GM21367 (cell line): ENCODE results near the gene ADAMTS16.

Experiments
- ATAC-seq: cut with Tn5 transposase; IDR thresholded peaks from one replicate; pipeline ENCODE4 v1.9.1; 2021; ENCODE audit not compliant: unreplicated experiment

ADAMTS16 gene

DNA sequence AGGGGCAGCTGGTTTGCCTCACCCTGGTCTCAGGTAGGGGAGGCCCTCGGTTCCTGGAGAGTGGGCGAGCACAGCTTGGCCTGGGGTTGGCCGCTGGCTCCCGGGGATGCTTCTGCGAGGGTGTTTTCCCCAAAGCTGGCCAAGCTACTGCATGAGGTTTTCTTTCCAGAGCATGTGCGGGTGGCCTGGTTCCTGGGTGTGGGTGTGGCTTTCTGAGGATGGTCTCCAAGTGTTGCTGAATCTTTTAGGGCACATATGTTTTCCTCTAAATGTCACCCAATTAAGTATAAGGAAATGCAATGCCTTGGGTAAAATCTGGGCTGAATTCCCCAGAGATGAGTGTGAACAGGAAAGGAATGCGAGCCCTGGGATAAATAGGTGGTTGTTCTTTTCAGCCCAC, 166.6 kb downstream of the ADAMTS16 start:
- ATAC-seq = no peak

DNA sequence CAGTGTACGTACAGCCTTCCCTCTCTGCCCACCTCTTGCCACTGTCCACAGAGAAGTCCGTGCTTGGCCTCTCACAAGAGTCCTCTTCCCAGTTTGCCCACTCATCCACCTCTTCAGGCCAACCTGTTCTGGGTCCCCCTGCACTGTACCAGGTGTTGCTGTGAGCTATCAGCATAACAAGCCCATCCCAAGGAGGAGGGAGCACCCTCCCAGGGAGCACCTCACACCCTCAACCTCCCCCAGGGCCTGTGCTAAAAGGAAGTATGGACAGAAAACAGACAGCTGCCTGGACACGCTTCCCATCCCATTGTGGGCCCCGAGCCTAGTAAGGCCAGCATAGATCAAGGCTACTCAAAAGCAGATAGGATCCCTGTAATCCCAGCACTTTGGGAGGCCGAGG, 168.2 kb downstream of the ADAMTS16 start:
- ATAC-seq = no peak

DNA sequence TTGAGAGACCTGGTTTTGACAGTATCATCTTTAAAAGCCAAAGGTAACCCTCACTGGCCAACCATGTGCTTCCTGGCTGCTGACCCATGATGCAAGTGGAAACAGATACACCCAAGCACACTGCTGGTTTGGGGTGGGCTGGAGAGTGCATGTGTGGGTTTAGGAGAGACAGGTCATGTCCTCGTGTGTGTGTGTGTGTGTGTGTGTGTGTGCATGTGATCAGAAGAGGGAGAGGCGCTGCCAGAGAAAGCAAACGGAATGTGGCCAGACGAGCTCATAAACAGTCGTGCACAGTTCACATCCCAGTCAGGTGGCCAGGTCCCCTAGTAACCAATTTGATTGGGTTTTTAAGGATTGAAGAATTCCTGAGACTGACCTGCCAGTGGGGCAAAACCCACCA, 169.5 kb downstream of the ADAMTS16 start:
- ATAC-seq = no peak

DNA sequence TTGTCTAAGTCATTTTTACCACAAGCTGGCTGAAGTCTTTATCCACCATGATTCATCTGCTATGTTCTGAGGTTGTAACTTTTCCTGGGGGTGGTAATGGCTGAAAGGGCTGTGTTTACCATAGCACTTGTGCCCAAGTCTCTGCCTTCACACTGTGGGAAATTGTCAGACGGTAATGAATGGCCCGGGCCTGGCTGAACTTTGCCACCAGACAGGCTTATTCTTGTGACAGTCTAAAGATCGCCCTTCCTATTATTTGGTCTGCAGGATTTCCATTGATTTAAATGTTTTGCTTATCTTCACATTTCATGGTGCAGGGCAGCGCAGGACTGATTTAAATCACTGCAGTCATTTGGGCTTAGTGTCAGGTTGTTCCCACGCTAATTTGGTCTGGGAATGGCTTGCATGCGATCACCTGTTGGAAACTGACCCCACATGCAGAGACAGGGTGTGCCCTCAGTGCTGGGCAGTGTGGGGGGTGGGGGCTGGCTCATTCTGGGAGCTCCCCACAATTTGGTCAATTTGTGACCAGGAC, 173.0 kb downstream of the ADAMTS16 start:
- no peak for ATAC-seq

DNA sequence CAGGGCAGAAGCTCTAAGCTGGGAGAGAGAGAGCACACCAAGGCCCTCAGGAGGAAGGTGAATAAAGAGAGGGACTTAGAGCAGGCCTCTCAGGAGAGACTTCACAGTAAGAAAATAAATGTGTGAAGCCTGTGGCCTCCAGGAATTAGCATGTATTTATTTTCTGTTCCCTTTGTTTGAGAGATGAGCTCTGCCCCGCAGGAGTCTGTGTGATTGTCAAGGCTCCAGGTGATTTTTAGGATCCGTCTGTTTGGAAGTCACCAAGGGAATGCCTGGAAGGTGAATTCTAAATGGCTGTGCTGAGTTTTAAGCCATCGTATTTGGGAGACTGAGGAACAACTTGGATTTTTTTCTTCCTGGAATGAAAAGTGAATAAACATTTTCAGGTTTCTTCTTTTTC, 174.0 kb downstream of the ADAMTS16 start:
- no peak for ATAC-seq

DNA sequence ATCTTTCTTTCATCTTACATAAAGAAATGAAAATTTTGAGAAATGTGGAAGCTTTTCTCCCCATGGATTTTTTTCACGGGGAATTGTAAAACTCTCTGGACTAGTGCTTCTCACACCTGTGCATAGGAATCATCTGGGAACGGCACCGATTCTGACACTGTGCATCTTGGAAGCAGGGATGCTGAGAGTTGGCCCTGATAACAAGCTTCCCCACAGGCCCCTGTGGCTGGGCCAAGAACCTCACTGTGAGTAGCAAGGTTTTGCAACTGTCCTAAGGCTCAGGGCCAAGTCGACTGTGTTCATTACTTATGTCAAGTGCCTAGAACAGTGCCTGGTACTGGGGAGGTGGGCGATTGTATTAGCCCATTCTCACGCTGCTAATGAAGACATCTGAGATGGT, 174.5 kb downstream of the ADAMTS16 start:
- no peak for ATAC-seq

DNA sequence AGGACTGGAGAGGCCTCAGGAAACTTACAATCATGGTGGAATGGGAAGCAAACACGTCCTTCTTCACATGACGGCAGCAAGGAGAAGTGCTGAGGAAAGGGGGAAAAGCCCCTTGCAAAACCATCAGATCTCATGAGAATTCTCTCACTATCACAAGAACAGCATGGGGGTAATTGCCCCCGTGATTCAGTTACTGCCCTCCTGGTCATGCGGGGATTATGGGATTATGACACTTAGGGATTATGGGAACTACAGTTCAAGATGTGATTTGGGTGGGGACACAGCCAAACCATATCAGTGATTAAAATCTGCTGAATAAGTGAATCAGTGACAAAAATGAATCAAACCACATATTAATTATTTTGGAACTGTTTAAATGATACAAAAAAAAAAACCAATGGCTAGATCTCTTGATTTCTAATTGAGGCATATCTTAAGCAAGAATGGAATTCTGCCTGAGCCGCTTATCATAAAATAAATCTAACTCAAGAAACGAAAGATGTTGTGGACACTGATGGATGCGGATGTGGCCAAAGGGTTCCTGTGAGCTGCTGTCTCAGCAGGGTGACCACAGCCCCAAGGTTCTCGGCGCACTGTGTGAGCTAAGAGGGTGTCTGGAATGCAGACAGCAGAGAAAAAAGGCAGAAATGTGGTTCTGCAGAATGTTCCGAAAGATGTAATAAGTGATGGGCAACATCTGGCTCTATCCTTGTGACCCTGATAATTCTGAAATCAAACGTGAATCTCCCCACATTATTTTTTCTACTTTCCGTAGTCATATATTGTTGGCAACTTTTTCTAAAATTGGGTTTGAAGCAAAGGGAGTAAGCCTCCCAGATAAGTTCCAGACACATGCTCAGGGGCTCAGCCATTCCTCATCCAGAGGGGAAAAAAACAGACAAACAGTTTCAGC, 175.2 kb downstream of the ADAMTS16 start:
- ATAC-seq = no peak

DNA sequence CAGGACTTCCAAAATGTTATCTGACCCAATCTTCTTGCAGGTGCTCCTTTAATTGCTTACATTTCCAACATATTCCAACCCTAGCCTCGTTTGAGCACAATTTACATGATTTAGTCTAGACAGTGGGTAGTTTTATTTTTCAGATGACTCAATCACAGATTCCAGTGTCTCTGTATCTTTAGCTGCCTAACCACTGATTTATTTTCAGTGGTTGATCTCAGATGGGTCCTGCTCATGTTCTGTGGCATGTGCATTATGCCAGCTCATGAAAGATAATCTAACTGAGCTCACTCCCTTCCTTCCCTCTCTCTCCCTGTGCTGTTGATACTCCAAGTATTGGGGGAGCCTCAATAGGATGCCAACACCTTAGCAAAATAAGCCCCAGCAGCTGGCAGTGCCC, 176.2 kb downstream of the ADAMTS16 start:
- ATAC-seq = no peak

DNA sequence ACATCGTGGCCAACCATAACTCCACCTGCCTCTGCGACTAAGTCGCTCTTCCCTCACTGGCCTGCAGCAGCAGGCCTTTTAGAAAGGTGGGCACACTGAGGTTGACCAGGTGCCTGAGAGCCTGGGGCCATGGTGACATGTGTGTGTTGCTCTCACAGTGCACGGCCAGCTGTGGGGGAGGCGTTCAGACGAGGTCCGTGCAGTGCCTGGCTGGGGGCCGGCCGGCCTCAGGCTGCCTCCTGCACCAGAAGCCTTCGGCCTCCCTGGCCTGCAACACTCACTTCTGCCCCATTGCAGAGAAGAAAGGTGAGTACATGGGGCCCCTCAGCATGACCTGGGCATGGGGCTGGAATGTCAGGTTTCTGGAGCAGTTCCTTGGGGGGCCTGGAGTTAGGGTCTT, 177.8 kb downstream of the ADAMTS16 start:
- no peak for ATAC-seq

DNA sequence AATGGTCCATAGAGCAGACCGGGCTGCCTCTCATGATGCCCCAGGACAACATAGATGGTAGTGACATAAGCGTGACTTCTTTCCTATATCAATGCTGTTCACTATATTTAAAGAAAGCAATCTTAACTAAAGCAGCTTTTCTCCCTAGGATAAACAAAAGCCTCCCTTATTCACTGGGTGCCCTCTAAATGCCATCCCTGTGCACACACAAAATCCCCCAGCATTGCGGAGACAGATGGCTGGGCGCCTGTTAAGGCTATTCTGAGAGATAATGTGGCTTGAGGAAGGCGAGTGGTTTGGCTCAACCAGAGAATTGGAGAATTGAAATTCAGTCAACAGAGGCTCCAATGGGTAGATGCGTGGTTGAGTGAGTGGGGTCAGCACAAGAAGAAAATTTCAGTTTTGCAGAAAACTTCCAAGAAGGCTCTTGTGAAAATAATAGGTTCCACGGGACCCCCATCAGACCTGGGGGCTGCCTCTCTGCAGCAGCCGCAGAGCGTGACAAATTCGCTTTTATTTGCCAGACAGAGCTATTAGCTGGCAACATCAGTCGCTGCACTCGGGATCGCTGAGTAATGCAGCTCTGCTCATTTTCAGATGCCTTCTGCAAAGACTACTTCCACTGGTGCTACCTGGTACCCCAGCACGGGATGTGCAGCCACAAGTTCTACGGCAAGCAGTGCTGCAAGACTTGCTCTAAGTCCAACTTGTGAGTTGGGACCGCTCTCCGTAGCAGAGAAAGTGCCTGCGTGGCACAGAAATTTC, 178.5 kb downstream of the ADAMTS16 start:
- no peak for ATAC-seq

DNA sequence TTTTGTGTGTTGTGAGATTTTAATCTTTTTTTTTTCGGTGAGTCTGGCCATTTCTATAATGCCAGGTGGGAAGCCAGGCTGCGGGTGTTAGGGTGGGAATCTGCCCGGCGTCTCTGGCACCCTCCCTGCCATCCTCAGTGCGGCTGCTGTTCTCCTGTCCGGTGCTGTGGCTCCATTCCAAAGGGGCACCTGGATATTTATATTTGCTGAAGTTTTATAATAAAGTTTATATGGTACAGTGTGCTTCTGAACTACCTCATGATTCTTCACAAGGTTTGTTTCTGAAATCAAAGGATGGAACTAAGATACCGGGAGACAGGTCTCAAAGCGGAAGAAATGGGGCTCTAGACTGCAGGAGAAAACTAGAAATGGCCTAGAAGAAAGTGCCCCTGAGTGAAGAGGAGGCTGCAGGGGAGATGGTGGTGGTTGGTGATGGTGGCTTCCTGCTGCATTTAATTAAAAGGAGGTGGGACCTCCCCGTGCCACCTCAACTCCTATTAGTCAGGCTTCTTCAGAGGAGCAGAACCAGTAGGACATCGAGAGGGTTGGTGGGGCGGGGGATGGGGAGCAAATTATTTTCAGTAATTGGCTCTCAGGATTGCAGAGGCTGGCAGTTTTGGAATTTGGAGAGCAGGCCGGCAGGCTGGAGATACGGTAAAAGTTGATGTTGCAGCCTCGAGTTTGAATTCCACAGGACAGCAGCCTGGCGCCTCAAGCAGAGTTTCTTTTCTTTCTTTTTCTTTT, 180.1 kb downstream of the ADAMTS16 start:
- ATAC-seq = no peak

DNA sequence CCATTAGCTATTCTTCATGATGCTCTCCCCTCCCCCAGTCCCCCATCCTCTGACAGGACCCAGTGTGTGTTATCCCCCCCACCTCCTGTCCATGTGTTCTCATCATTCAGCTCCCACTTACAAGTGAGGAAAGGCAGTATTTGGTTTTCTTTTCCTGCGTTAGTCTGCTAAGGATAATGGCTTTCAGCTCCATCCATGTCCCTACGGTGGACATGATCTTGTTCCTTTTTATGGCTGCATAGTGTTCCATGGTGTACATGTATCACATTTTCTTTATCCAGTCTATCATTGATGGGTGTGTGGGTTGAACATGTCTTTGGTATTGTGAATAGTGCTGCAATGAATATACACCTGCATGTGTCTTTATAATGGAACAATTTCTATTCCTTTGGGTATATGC, 181.0 kb downstream of the ADAMTS16 start:
- ATAC-seq = no peak

DNA sequence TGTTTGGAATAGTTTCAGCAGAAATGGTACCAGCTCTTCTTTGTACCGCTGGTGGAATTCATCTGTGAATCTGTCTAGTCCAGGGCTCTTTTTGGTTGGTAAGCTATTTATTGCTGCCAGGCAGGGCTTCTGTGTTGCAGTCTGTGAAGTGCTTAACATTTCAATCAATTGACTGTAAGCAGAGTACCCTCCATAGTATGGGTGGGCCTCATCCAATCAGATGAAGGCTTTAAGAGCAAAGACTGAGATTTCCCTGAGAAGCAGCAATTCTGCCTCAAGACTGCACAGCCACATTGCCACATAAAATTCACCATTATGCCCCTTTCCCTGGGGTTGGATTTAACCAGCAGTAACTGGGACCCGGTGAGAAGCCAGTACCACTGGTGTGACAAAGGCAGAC, 183.4 kb downstream of the ADAMTS16 start:
- no peak for ATAC-seq

DNA sequence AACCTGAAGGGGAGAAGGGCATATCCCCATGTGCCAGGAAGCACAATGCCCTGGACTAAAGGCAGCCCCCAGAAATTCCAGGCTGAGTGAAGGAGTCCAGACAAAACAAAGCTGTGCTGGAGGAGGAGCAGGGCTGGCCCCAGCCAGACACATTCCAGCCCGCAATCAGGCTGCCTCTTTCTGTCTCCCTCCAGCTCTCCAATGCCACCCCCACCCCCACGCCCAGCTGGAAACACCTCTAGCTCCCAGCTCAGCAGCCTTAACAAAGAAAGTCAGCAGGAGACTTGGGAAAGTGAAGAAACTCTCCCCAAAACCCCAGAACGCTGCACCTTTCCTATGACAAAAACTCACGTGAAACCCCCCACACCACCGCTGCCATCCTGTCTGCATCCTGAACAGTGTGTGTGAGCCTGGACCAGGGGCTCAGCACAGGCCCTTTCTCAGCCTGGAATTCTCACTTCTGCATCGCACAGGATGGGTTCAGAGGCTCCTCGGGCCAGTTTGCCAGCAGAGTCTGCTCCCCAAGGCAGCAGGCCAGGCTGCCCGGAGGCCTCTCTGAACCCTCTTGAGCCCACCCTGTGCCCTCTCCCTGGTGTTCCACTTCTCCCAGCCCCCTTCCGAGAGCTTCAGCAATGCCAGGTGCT, 186.1 kb downstream of the ADAMTS16 start:
- no peak for ATAC-seq

DNA sequence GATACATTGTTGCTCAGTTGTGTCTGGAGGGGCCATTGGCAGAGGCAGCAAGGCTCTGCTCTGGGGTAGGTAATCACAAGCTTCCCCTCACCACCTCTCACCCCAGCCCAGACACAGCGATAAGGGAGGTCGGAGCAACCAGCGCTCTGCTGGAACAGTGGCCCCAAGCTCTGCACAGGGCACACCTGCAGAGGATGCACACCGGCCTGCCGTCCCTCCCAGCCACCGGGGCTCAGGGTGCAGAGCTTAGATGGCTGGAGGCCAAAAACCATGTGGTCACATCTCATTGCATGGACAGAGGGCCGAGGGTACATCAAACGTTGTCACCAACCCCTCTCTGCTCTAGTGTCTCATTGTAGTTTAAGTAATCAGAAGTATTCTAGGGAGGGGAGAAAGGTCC, 187.0 kb downstream of the ADAMTS16 start:
- ATAC-seq = no peak

DNA sequence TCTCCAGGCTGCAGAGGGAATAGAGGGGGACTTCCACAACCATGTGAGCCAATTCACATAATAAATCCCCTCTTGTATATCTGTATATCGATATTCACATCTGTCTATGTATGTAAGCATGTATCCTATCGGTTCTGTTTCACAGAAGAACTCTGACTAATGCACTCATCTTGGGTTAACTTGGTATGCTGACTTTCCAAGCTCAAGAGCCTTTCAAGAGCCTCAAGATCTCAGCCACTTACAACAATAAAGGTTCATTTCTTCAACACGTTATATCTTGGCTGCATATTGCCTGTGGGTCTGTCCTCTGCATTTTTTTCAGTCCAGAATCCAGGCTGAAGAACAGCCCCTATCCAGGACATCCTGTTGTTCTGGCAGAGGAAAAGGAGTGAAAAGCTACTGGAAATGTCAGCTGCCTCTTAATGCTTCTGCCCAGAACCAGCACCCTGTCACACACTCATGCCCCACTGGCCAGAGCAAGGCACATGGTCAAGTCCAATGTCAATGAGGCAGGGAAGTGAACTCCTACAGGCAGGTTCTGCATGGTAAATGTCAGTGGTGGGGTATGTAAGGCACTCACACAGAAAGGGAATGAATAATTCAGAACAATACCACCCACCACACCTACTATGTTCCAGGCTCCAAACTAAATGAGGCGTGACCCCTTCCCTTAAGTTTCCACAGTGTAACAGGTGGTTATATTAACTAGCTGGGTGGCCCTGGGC, 190.8 kb downstream of the ADAMTS16 start:
- no peak for ATAC-seq

DNA sequence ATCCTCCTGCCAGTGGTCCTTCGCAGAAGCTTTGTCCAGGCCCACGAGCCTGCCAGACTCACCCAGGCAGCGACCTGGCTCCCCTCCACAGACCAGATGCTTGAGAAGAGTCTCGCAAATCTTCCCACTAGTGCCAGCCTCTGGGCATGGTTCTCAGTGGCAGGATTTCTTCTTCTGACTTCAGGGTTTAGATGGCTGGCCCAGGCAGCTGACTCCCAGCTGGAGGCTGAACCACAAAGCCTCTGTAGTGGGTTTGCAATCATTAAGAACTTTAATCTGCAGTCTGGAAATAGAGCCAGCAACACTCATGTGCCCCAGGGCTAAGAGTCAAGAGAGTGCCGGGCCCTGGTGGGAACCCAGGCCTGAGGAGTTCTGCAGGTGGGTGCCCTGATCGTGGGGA, 191.7 kb downstream of the ADAMTS16 start:
- ATAC-seq = no peak

DNA sequence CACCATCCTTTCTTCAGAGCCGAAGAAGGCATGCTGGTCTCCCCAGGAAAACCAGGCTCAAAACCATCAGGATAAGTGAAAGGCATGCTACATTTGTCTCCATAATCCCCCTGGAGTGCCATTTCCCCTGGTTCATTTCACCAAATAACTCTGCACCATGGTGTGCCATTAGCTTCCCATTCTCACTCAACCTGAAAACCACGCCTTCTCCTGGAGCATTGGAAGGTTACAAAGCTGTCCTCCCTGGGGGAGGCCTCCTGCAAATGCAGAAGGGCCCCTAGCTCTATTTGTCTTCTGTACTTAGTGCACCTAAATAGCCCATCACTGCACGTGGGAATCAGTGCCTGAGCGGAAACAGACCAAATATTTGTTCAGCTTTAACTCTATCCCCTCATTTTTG, 192.2 kb downstream of the ADAMTS16 start:
- ATAC-seq = no peak

DNA sequence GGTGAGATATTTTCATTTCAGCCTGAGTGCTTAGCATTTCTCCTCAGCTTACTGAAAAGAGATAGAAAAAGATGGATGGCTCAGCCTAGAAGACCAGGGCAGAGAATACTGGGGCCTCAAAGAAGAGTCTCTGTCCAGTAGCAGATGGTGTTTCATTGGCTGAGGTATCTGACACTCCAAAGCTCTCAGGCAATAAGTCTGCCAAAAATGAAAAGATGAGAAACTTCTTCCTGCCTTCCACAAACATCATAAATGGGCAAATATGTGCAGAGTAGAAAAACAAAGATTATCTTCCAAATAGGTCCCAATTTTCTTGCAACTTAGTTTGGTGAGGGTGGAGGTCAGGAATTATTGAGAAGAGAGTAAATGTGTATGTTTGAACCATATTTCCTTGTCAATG, 195.0 kb downstream of the ADAMTS16 start:
- ATAC-seq = no peak

DNA sequence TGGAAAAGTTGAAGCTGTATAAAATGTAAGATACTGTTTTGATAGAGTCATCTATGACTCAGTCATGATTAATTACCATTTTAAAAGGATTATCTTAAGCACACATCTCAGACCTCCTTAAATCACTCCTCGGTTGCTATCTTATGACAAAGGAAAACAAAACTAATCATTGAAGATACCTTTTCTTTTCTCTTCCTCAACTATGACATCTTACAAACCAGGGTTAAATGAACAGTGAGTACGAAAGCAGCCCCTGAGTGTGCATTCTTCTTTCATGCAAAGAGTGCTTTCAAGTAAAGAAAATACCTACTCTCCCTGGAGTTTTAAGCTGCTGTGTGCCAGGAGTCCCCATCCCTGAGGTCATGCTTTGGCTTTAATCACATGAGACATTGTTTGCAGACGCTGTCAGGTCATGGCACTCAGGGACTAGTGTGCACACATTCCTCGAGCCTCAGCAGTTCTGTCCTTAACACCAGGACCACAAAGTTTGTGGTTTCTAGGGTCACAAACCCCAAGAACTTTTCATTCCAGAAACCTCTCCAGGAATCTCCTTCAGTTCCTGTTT, 195.7 kb downstream of the ADAMTS16 start:
- ATAC-seq = no peak
